GM20000 (cell line): ENCODE results near the gene SLK.

Experiments used
- DNase-seq: peaks from one replicate; pipeline ENCODE4 v3.0.0; 2012; ENCODE audit warnings: low spot score
- TF ChIP-seq, protein P1 (sequence below): IDR thresholded peaks from 2 replicates; pipeline ENCODE4 v1.5.1; 2012; ENCODE audit warnings: mild to moderate bottlenecking, control low read depth; ENCODE audit errors: extremely low read depth, missing control alignments

The SLK gene

DNA sequence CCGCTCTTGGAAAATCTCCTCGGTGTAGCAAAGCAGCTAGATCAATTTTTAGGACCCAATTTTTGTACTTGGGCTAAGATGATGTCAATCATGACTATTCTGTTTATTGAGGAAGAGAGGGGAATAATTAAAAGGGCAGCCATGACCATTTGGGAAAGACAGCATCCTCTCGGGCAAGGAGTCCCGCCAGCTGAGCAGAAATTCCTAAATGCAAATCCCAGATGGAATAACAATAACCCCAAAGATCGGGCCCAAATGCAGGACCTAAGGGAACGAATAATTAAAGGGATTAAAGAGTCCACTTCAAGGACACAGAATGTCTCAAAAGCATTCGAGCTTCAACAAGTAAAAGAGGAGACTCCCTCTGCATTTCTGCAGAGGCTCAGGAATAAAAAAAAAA is 100.0 kb downstream of the SLK start:
- no peak for DNase-seq
- TF ChIP-seq, protein P1, sequence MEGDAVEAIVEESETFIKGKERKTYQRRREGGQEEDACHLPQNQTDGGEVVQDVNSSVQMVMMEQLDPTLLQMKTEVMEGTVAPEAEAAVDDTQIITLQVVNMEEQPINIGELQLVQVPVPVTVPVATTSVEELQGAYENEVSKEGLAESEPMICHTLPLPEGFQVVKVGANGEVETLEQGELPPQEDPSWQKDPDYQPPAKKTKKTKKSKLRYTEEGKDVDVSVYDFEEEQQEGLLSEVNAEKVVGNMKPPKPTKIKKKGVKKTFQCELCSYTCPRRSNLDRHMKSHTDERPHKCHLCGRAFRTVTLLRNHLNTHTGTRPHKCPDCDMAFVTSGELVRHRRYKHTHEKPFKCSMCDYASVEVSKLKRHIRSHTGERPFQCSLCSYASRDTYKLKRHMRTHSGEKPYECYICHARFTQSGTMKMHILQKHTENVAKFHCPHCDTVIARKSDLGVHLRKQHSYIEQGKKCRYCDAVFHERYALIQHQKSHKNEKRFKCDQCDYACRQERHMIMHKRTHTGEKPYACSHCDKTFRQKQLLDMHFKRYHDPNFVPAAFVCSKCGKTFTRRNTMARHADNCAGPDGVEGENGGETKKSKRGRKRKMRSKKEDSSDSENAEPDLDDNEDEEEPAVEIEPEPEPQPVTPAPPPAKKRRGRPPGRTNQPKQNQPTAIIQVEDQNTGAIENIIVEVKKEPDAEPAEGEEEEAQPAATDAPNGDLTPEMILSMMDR: no peak

DNA sequence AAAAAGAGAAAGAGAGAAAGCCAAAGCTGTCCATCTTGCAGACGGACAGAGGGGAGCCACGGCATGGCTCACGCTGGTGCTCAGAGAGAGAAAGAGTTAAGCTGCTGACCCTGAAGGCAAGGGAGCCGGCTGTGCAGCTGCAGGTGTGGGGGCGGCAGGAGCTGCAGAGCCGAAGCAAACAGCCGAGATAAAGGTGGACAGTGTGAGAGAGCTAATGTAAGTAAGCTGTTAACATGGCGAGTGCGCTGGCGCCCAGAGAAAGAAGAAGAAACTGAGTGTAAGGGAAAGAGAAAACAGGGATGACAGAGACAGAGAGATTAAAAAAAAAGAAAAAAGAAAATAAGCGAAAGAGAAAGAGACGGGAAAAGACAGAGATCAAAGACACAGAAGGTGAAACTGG is 100.6 kb downstream of the SLK start:
- no peak for DNase-seq
- TF ChIP-seq, protein P1: no peak

DNA sequence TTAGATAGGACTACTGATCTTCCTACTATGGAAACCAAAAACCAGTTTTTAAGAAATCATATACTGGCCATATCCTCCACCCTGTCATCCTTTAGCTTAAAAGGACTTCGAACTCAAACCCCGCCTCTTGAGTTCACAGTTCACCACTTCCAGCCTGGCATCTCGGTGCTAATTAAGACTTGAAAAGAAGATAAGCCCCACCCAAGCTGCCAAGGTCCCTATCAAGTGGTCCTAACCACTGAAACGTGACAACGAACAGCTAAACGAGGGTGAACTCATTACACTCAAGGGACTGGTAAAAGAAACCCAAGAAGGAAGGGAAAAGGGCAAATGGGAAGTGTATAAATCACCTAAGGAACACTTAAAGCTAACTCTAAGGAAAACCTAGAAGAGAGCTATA is 102.7 kb downstream of the SLK start:
- no peak for DNase-seq
- TF ChIP-seq, protein P1: no peak

- TF ChIP-seq, protein P1: no peak
- no peak for DNase-seq
Observed at GRCh38 chr10:104072786-104073185, 105.8 kb downstream of the SLK start.

- DNase-seq: no peak
- TF ChIP-seq, protein P1: no peak
Observed at GRCh38 chr10:104074505-104074904, 107.6 kb downstream of the SLK start.

DNA sequence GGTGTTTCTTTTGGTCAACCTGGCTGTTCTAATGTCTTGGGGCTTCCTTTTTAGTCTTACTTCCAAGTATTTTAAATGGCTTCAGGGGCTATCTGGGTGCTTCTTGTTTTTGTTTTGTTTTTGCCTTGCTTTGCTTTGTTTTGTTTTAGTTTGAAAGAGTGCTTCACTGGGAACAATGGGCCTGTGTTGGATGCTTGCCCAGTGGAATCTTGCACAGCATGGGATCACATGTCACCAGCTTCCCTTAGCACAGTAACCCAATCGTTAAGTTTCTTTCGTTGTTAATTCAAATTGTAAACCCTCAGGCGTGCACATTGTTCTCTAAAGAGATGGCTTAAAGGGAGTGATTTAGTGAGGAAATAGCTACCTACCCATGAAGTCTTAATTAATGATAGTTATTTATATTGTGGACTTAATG is 109.8 kb downstream of the SLK start:
- TF ChIP-seq, protein P1: no peak
- no peak for DNase-seq

GRCh38 chr10:104077247-104077646 is 110.3 kb downstream of the SLK start:
- TF ChIP-seq, protein P1: no peak
- no peak for DNase-seq
